GM23338 (cell line): ENCODE data around the gene CFAP97.

Source experiments
- CREB1 ChIP-seq: fragments of 250-450 bp; sonication (Bioruptor Pico); IDR thresholded peaks from 2 replicates; pipeline ENCODE4 v1.5.0; 2020; ENCODE audit warnings: low read depth, mild to moderate bottlenecking, moderate library complexity
- CTCF ChIP-seq, 2 experiments: fragments of 200-600 bp in 1 of 2; sonication (generic) in 1 of 2; conservative IDR thresholded peaks; 2 replicates each; pipeline versions ENCODE4 v1.5.1 to v1.6.1; 2016 to 2017; ENCODE audit warnings: antibody characterized with exemption in 2 of 2, low read depth in 2 of 2, mild to moderate bottlenecking in 2 of 2, moderate library complexity in 1 of 2
- ETS1 ChIP-seq: IDR thresholded peaks from 2 replicates; pipeline ENCODE4 v1.6.1; 2016; ENCODE audit warnings: antibody characterized with exemption
- EZH2 ChIP-seq: fragments of 200-600 bp; sonication (generic); IDR thresholded peaks from one replicate; pipeline ENCODE4 v1.8.0; 2017; ENCODE audit warnings: antibody characterized with exemption, mild to moderate bottlenecking, low read depth; ENCODE audit not compliant: unreplicated experiment
- EZH2phosphoT487 ChIP-seq: fragments of 200-600 bp; sonication (generic); IDR thresholded peaks from one replicate; pipeline ENCODE4 v1.8.1; 2018; ENCODE audit warnings: antibody characterized with exemption; ENCODE audit not compliant: unreplicated experiment
- JUNB ChIP-seq: IDR thresholded peaks from one replicate; pipeline ENCODE4 v1.6.1; 2016; ENCODE audit warnings: antibody characterized with exemption; ENCODE audit not compliant: unreplicated experiment
- NANOG ChIP-seq: IDR thresholded peaks from 2 replicates; pipeline ENCODE4 v1.6.1; 2016; ENCODE audit warnings: antibody characterized with exemption, borderline replicate concordance
- POLR2AphosphoS5 ChIP-seq: IDR thresholded peaks from 2 replicates; pipeline ENCODE4 v1.6.1; 2016; ENCODE audit warnings: antibody characterized with exemption, low read depth
- STAT1 ChIP-seq: IDR thresholded peaks from one replicate; pipeline ENCODE4 v1.6.1; 2016; ENCODE audit warnings: antibody characterized with exemption; ENCODE audit not compliant: unreplicated experiment
- ZNF331 ChIP-seq: fragments of 250-450 bp; sonication (Bioruptor Pico); IDR thresholded peaks from 2 replicates; pipeline ENCODE4 v1.5.0; 2020; ENCODE audit warnings: low read depth, mild to moderate bottlenecking, moderate library complexity
- TF ChIP-seq, protein P1 (sequence below): IDR thresholded peaks from one replicate; pipeline ENCODE4 v1.6.1; 2018; ENCODE audit warnings: antibody characterized with exemption; ENCODE audit not compliant: unreplicated experiment

DNA sequence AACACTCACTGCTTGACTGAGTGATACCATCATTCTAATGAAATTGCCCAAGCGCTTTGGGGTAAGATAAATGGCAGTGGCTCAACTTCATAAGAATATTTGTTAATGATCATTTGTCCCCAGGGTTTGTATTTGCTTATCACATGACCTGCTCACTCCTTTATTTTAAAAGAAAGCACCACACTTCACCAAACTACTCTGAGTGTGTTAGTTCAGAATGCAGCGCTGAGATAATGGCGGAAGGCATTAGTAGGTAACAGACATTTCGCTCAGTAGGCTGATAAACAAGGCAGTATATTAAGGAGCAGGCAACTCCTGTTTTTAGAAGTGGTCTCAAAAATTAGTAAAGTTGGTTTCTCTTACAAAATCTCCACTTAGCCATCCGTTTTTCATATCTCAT is 7.2 kb upstream of the CFAP97 start:
- TF ChIP-seq CTCF (conservative IDR thresholded peaks at IDR 0.05; ENCODE audit: low read depth in 2 of 2) (no peak), POLR2AphosphoS5 (no peak), EZH2phosphoT487 (no peak), EZH2 (no peak), CREB1 (CRISPR knock-in tag) (no peak), ZNF331 (CRISPR knock-in tag) (no peak), STAT1 (no peak), ETS1 (no peak), JUNB (no peak), NANOG (no peak)
- TF ChIP-seq, protein P1, sequence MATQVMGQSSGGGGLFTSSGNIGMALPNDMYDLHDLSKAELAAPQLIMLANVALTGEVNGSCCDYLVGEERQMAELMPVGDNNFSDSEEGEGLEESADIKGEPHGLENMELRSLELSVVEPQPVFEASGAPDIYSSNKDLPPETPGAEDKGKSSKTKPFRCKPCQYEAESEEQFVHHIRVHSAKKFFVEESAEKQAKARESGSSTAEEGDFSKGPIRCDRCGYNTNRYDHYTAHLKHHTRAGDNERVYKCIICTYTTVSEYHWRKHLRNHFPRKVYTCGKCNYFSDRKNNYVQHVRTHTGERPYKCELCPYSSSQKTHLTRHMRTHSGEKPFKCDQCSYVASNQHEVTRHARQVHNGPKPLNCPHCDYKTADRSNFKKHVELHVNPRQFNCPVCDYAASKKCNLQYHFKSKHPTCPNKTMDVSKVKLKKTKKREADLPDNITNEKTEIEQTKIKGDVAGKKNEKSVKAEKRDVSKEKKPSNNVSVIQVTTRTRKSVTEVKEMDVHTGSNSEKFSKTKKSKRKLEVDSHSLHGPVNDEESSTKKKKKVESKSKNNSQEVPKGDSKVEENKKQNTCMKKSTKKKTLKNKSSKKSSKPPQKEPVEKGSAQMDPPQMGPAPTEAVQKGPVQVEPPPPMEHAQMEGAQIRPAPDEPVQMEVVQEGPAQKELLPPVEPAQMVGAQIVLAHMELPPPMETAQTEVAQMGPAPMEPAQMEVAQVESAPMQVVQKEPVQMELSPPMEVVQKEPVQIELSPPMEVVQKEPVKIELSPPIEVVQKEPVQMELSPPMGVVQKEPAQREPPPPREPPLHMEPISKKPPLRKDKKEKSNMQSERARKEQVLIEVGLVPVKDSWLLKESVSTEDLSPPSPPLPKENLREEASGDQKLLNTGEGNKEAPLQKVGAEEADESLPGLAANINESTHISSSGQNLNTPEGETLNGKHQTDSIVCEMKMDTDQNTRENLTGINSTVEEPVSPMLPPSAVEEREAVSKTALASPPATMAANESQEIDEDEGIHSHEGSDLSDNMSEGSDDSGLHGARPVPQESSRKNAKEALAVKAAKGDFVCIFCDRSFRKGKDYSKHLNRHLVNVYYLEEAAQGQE: no peak
